H9 (cell line): Measurements from ENCODE around the gene TSSK2. TPM values are rescaled to one million over a fixed set of nuclear protein-coding genes. Genes with fewer than 3 reads are reported as not detected.
A peak's percentile ranks its signal among the peaks of the same experiment; 100 is the strongest.

ENCODE experiments used
- DNase-seq: peaks from one replicate; pipeline ENCODE4 v3.0.0-alpha.2; 2017
- H2AFZ ChIP-seq: one replicate; pipeline ENCODE4 v1.6.1; 2013; ENCODE audit warnings: mild to moderate bottlenecking, low read length, control low read depth, moderate library complexity
- H2AK5ac ChIP-seq: 2 replicates; pipeline ENCODE4 v1.6.1; 2013; ENCODE audit warnings: low read length, control low read depth, mixed read lengths; ENCODE audit not compliant: insufficient read length
- H2BK120ac ChIP-seq: one replicate; pipeline ENCODE4 v1.6.1; 2013; ENCODE audit warnings: low read depth, mild to moderate bottlenecking, low read length, control low read depth, inconsistent platforms; ENCODE audit not compliant: poor library complexity, severe bottlenecking
- H2BK12ac ChIP-seq: 2 replicates; pipeline ENCODE4 v1.6.1; 2013; ENCODE audit warnings: low read length, control low read depth, mixed read lengths, low read depth; ENCODE audit not compliant: insufficient read length
- H2BK15ac ChIP-seq: 2 replicates; pipeline ENCODE4 v1.6.1; 2013; ENCODE audit warnings: low read depth, low read length, control low read depth
- H2BK20ac ChIP-seq: one replicate; pipeline ENCODE4 v1.6.1; 2013; ENCODE audit warnings: low read depth, mild to moderate bottlenecking, low read length, control low read depth, inconsistent platforms; ENCODE audit not compliant: poor library complexity, severe bottlenecking
- H2BK5ac ChIP-seq: 2 replicates; pipeline ENCODE4 v1.6.1; 2013; ENCODE audit warnings: low read length, control low read depth, mixed read lengths; ENCODE audit not compliant: insufficient read length
- H3K14ac ChIP-seq: 2 replicates; pipeline ENCODE4 v1.6.1; 2013; ENCODE audit warnings: low read length, control low read depth; ENCODE audit not compliant: insufficient read depth
- H3K18ac ChIP-seq: 2 replicates; pipeline ENCODE4 v1.6.1; 2013; ENCODE audit warnings: low read depth, mild to moderate bottlenecking, mixed read lengths, low read length, control low read depth; ENCODE audit not compliant: insufficient read length
- H3K23ac ChIP-seq: 2 replicates; pipeline ENCODE4 v1.6.1; 2013; ENCODE audit warnings: low read length, control low read depth, mixed read lengths, low read depth; ENCODE audit not compliant: insufficient read length
- H3K23me2 ChIP-seq: 2 replicates; pipeline ENCODE4 v1.6.1; 2013; ENCODE audit warnings: low read depth, mild to moderate bottlenecking, mixed read lengths, low read length, control low read depth; ENCODE audit not compliant: insufficient read length, poor library complexity, severe bottlenecking
- H3K27ac ChIP-seq: 2 replicates; pipeline ENCODE4 v1.5.1; 2013; ENCODE audit warnings: low read length, control low read depth, mixed read lengths, low read depth; ENCODE audit not compliant: insufficient read length
- H3K27me3 ChIP-seq: 2 replicates; pipeline ENCODE4 v1.6.1; 2013; ENCODE audit warnings: low read length, control low read depth, inconsistent platforms; ENCODE audit not compliant: insufficient read depth
- H3K4ac ChIP-seq: 2 replicates; pipeline ENCODE4 v1.6.1; 2013; ENCODE audit warnings: low read depth, mild to moderate bottlenecking, control low read depth, inconsistent platforms, low read length, moderate library complexity
- H3K4me1 ChIP-seq: 2 replicates; pipeline ENCODE4 v1.6.1; 2013; ENCODE audit warnings: low read length, control low read depth, inconsistent platforms; ENCODE audit not compliant: insufficient read depth
- H3K4me2 ChIP-seq: 2 replicates; pipeline ENCODE4 v1.6.1; 2013; ENCODE audit warnings: low read length, control low read depth, mixed read lengths; ENCODE audit not compliant: insufficient read length, insufficient read depth
- H3K56ac ChIP-seq: 2 replicates; pipeline ENCODE4 v1.6.1; 2013; ENCODE audit warnings: low read depth, mild to moderate bottlenecking, mixed read lengths, low read length, control low read depth; ENCODE audit not compliant: insufficient read length
- H3K79me1 ChIP-seq: 2 replicates; pipeline ENCODE4 v1.6.1; 2013; ENCODE audit warnings: low read depth, mild to moderate bottlenecking, moderate library complexity, low read length, control low read depth, inconsistent platforms; ENCODE audit not compliant: insufficient read depth, poor library complexity, severe bottlenecking
- H3K79me2 ChIP-seq: 2 replicates; pipeline ENCODE4 v1.6.1; 2013; ENCODE audit warnings: low read length, control low read depth, inconsistent platforms; ENCODE audit not compliant: insufficient read depth
- H3K9ac ChIP-seq: 2 replicates; pipeline ENCODE4 v1.6.1; 2013; ENCODE audit warnings: low read length, control low read depth, mixed read lengths; ENCODE audit not compliant: insufficient read length; ENCODE audit errors: extremely low read depth
- H3K9me3 ChIP-seq: one replicate; pipeline ENCODE4 v1.6.1; 2013; ENCODE audit warnings: low read depth, low read length, inconsistent platforms; ENCODE audit not compliant: control insufficient read depth
- H3T11ph ChIP-seq: one replicate; pipeline ENCODE4 v1.6.1; 2013; ENCODE audit warnings: mild to moderate bottlenecking, low read length, control low read depth, inconsistent platforms
- H4K20me1 ChIP-seq: one replicate; pipeline ENCODE4 v1.6.1; 2013; ENCODE audit not compliant: control insufficient read depth, insufficient read length, insufficient read depth
- H4K5ac ChIP-seq: 2 replicates; pipeline ENCODE4 v1.6.1; 2013; ENCODE audit warnings: low read depth, mild to moderate bottlenecking, mixed read lengths, low read length, control low read depth; ENCODE audit not compliant: insufficient read length
- H4K8ac ChIP-seq: replicated peaks from 2 replicates; pipeline ENCODE4 v1.6.1; 2013; ENCODE audit warnings: low read length, control low read depth, mixed read lengths, low read depth; ENCODE audit not compliant: insufficient read length
- H4K91ac ChIP-seq: 2 replicates; pipeline ENCODE4 v1.6.1; 2013; ENCODE audit warnings: low read depth, mild to moderate bottlenecking, moderate library complexity, mixed read lengths, low read length, control low read depth; ENCODE audit not compliant: insufficient read length
- H3K27ac Mint-ChIP-seq, 3 experiments: 2 replicates in 2 of 3; 3 replicates in 1 of 3; pipeline ENCODE4 v1.8.0; 2020 to 2021; ENCODE audit warnings: mixed read lengths in 3 of 3, mild to moderate bottlenecking in 1 of 3, moderate library complexity in 1 of 3
- H3K27me3 Mint-ChIP-seq: 2 replicates; pipeline ENCODE4 v1.8.0; 2021; ENCODE audit warnings: low read depth, mild to moderate bottlenecking, moderate library complexity, mixed read lengths
- H3K36me3 Mint-ChIP-seq, 3 experiments: 2 replicates in 2 of 3; 3 replicates in 1 of 3; pipeline ENCODE4 v1.8.0; 2020 to 2021; ENCODE audit warnings: low read depth in 3 of 3, mixed read lengths in 3 of 3; ENCODE audit not compliant: insufficient read depth in 1 of 3
- H3K4me1 Mint-ChIP-seq, 2 experiments: 2 replicates each; pipeline ENCODE4 v1.8.0; 2020; ENCODE audit warnings: mixed read lengths in 2 of 2
- H3K4me3 Mint-ChIP-seq, 2 experiments: 2 replicates in 1 of 2; 3 replicates in 1 of 2; pipeline ENCODE4 v1.8.0; 2020 to 2021; ENCODE audit warnings: mild to moderate bottlenecking in 2 of 2, mixed read lengths in 2 of 2, moderate library complexity in 1 of 2
- H3K9me3 Mint-ChIP-seq, 2 experiments: 2 replicates in 1 of 2; 3 replicates in 1 of 2; pipeline ENCODE4 v1.8.0; 2020; ENCODE audit warnings: mild to moderate bottlenecking in 2 of 2, mixed read lengths in 2 of 2, moderate library complexity in 1 of 2
- CTCF ChIP-seq: fragments of 200-600 bp; sonication (generic); conservative IDR thresholded peaks from 3 replicates; pipeline ENCODE4 v1.8.0; 2021; ENCODE audit warnings: antibody characterized with exemption, mild to moderate bottlenecking
- WGBS: extraction: QIAGEN DNeasy Blood & Tissue Kit; methylation state at CpG from one replicate; pipeline ENCODE4 v1.1.7; 2013; ENCODE audit warnings: missing lambda C conversion rate, low lambda C conversion rate, mixed read lengths; ENCODE audit not compliant: insufficient read length; ENCODE audit errors: extremely low coverage; 5-methylcytosine and 5-hydroxymethylcytosine counted together
- total RNA-seq: library from RNA; stranded (reverse); gene quantifications from 2 replicates; pipeline ENCODE4 v1.2.1, GENCODE V29; 2021

Gene TSSK2
- total RNA-seq, 1 experiment from 2014 or later: not detected

GRCh38 chr22:19176175-19176643 lies 45.1 kb downstream of the TSSK2 start:
- Histone ChIP-seq H3K14ac (no peak overlapping the region; the same call in 1 of the 2 replicates), H3K79me1 (peaks cover 6% of the 10 kb centered on the region), H3T11ph (no peak overlapping the region), H3K9me3 (no peaks in the 10 kb centered on the region), H2AK5ac (no peak overlapping the region), H3K4me2 (no peak overlapping the region), H3K9ac (no peak overlapping the region), H3K18ac (no peak overlapping the region), H3K23me2 (peaks cover 14% of the 10 kb centered on the region), H3K56ac (no peak overlapping the region), H2BK12ac (no peak overlapping the region), H3K23ac (no peak overlapping the region), H3K4me1 (peaks cover 3% of the 10 kb centered on the region; the same call in 1 of the 2 replicates), H3K27ac (no peak overlapping the region), H4K8ac (no peak overlapping the region), H4K91ac (no peak overlapping the region), H4K5ac (no peak overlapping the region), H2AFZ (no peak overlapping the region), H2BK5ac (no peak overlapping the region), H3K79me2 (peaks cover 10% of the 10 kb centered on the region; the same call in 1 of the 2 replicates), H2BK15ac (no peak overlapping the region), H3K27me3 (no peaks in the 10 kb centered on the region), H4K20me1 (peaks cover 2% of the 10 kb centered on the region), H3K4ac (no peak overlapping the region), H2BK20ac (no peak overlapping the region), H2BK120ac (no peak overlapping the region)
- TF ChIP-seq CTCF: no peak
- H3K27ac Mint-ChIP-seq: peak overlapping the region; percentile 44 to 86 (median 48); a peak in 3 of 7 replicates
- peaks cover 38 to 44% of the 10 kb centered on the region in 2 experiments for H3K4me1 Mint-ChIP-seq
- no peak for DNase-seq
- peaks cover 3% of the 10 kb centered on the region; the same call in 1 of the 2 replicates for H3K27me3 Mint-ChIP-seq
- peaks cover 0 to 22% (median 15%) of the 10 kb centered on the region in 3 experiments; a peak in 5 of 7 replicates for H3K36me3 Mint-ChIP-seq
- no CpG with 5 or more reads among the region's 12 CpGs for WGBS
- H3K4me3 Mint-ChIP-seq: peak overlapping the region; percentile 70 to 82
- H3K9me3 Mint-ChIP-seq: no peaks in the 10 kb centered on the region
